ENCODE data around the gene GATA2.
A peak's percentile ranks its signal among the peaks of the same experiment; 100 is the strongest.

GATA2 gene

DNA sequence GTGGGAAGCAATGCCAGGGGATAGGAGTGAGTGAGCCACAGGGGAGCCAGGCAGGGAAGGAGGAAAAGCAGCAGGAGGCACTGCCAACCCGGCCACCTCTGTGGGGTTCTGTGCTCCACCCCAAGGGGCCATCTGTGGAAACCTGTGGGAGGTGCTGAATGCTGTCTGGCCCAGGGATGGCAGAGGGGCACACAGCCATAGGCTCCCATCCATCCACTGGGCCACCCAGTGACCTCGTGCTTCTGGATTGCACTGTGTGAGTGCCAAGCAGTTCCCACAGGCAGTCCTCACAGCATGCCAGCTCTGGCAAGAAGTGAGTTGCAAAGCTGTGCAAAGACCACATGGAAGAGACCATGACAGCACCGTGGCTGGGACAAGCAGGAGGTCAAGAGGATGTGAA is 53.8 kb downstream of the GATA2 start:
- H3K36me3 ChIP-seq (ENCODE audit: control insufficient read depth in 2 of 2, insufficient read depth in 2 of 2, low read length in 2 of 2), result no peaks in the 10 kb centered on the region
- no peak overlapping the region for H3K4me3 ChIP-seq (ENCODE audit: low read length in 2 of 2)
- H3K9me3 ChIP-seq (ENCODE audit: control insufficient read depth in 2 of 2, low read length in 2 of 2), result no peaks in the 10 kb centered on the region
- no peak overlapping the region for H3K27ac ChIP-seq (ENCODE audit: low read length)
- no peaks in the 10 kb centered on the region for H3K4me1 ChIP-seq (ENCODE audit: control insufficient read depth, insufficient read depth, low read length)
- peaks cover 18 to 21% of the 10 kb centered on the region in 2 donors for H3K27me3 ChIP-seq (ENCODE audit: control insufficient read depth in 1 of 2, insufficient read depth in 2 of 2, low read length in 2 of 2)
- H3K9ac ChIP-seq (ENCODE audit: low read length in 2 of 2), result no peak overlapping the region

DNA sequence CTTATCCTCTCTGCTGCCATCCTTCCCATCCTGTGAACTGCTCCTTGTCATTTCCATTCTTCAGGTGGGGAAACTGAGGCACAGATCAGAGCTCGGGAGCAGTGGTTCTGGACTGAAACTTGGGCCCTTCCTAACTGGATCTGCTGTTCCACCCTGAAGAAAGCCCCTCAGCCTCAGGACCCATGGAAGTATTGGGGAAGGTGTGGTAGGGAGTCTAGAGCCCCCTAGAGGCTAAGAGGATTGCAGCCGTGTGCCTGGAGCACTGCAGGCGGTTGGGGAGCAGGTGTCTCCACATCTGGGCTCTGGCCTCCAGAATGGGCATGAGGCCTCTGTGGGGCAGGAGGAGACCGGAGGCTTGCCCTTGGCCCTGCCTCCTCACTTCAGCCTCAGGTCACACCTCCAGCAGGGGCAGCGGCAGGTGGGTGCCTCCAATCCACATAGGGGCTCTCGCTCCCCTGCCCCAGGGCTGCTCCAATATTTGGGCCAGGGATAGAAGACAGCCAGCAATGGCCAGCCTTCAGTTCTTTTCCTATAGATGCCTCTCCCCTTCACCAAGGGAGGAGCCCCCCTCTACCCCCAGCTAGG is 54.4 kb downstream of the GATA2 start:
- Histone ChIP-seq H3K9ac (ENCODE audit: low read length in 2 of 2) (no peak overlapping the region), H3K36me3 (ENCODE audit: control insufficient read depth in 2 of 2, insufficient read depth in 2 of 2, low read length in 2 of 2) (no peaks in the 10 kb centered on the region), H3K4me3 (ENCODE audit: low read length in 2 of 2) (no peak overlapping the region), H3K27ac (ENCODE audit: low read length) (no peak overlapping the region), H3K9me3 (ENCODE audit: control insufficient read depth in 2 of 2, low read length in 2 of 2) (no peaks in the 10 kb centered on the region), H3K4me1 (ENCODE audit: control insufficient read depth, insufficient read depth, low read length) (no peaks in the 10 kb centered on the region), H3K27me3 (ENCODE audit: control insufficient read depth in 1 of 2, insufficient read depth in 2 of 2, low read length in 2 of 2) (peaks cover 24% of the 10 kb centered on the region in 2 donors)

DNA sequence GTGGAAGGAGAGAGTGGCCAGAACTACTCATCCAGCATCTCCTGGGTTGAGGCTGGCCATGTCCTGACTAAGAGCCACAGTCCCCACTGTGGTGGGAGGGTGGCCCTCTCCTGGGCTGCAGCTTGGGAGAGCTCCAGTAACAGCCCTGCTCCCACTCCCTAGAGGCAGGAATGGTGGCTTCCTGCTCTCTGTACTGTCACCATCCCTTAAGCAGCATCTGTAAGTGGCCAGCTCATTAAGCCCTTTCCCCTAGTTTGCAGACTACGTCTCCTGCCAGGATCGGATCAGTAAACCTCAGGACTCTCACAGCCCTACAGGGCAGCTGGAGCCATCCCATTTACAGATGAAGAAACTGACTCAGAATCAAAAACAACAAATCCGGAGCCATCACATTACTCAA is 56.8 kb downstream of the GATA2 start:
- H3K27me3 ChIP-seq (ENCODE audit: control insufficient read depth in 1 of 2, insufficient read depth in 2 of 2, low read length in 2 of 2), result peaks cover 43 to 47% of the 10 kb centered on the region in 2 donors
- no peak overlapping the region for H3K27ac ChIP-seq (ENCODE audit: low read length)
- no peak overlapping the region for H3K4me3 ChIP-seq (ENCODE audit: low read length in 2 of 2)
- no peak overlapping the region for H3K9ac ChIP-seq (ENCODE audit: low read length in 2 of 2)
- no peaks in the 10 kb centered on the region for H3K9me3 ChIP-seq (ENCODE audit: control insufficient read depth in 2 of 2, low read length in 2 of 2)
- H3K36me3 ChIP-seq (ENCODE audit: control insufficient read depth in 2 of 2, insufficient read depth in 2 of 2, low read length in 2 of 2), result no peaks in the 10 kb centered on the region
- peaks cover 4% of the 10 kb centered on the region for H3K4me1 ChIP-seq (ENCODE audit: control insufficient read depth, insufficient read depth, low read length)

DNA sequence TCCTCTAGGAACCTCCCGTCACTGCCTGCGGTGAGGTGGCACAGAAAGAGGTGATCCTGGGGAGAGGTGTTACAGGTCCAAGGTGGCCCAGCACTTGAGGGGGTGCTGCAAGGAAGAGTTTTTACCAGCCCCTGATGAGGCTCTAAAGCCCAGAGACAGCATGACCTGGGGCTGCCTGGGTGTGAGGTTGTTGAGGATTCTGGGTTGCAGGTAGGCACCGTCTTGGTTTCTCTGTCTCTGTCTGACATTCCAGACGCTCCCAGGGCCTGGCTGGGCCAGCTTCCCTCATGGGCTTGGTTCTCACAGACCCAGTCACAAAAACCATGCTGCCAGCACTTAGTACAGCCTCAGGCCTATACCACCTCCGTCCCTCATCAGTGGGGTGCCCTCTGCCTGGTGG is 57.4 kb downstream of the GATA2 start:
- no peaks in the 10 kb centered on the region for H3K9me3 ChIP-seq (ENCODE audit: control insufficient read depth in 2 of 2, low read length in 2 of 2)
- no peak overlapping the region for H3K27ac ChIP-seq (ENCODE audit: low read length)
- H3K36me3 ChIP-seq (ENCODE audit: control insufficient read depth in 2 of 2, insufficient read depth in 2 of 2, low read length in 2 of 2), result no peaks in the 10 kb centered on the region
- peaks cover 4% of the 10 kb centered on the region for H3K4me1 ChIP-seq (ENCODE audit: control insufficient read depth, insufficient read depth, low read length)
- H3K4me3 ChIP-seq (ENCODE audit: low read length in 2 of 2), result no peak overlapping the region
- H3K27me3 ChIP-seq (ENCODE audit: control insufficient read depth in 1 of 2, insufficient read depth in 2 of 2, low read length in 2 of 2), result peaks cover 48 to 50% of the 10 kb centered on the region in 2 donors
- no peak overlapping the region for H3K9ac ChIP-seq (ENCODE audit: low read length in 2 of 2)

- Histone ChIP-seq H3K9me3 (ENCODE audit: control insufficient read depth in 2 of 2, low read length in 2 of 2) (no peaks in the 10 kb centered on the region), H3K4me3 (ENCODE audit: low read length in 2 of 2) (no peak overlapping the region), H3K27ac (ENCODE audit: low read length) (no peak overlapping the region), H3K36me3 (ENCODE audit: control insufficient read depth in 2 of 2, insufficient read depth in 2 of 2, low read length in 2 of 2) (no peaks in the 10 kb centered on the region), H3K4me1 (ENCODE audit: control insufficient read depth, insufficient read depth, low read length) (peaks cover 4% of the 10 kb centered on the region), H3K9ac (ENCODE audit: low read length in 2 of 2) (no peak overlapping the region), H3K27me3 (ENCODE audit: control insufficient read depth in 1 of 2, insufficient read depth in 2 of 2, low read length in 2 of 2) (peaks cover 53% of the 10 kb centered on the region in 2 donors)
Measured at GRCh38 chr3:128435058-128435457, 57.9 kb downstream of the GATA2 start.

- no peak overlapping the region for H3K9ac ChIP-seq (ENCODE audit: low read length in 2 of 2)
- no peaks in the 10 kb centered on the region for H3K9me3 ChIP-seq (ENCODE audit: control insufficient read depth in 2 of 2, low read length in 2 of 2)
- H3K36me3 ChIP-seq (ENCODE audit: control insufficient read depth in 2 of 2, insufficient read depth in 2 of 2, low read length in 2 of 2), result no peaks in the 10 kb centered on the region
- no peak overlapping the region for H3K4me3 ChIP-seq (ENCODE audit: low read length in 2 of 2)
- no peak overlapping the region for H3K27ac ChIP-seq (ENCODE audit: low read length)
- H3K4me1 ChIP-seq (ENCODE audit: control insufficient read depth, insufficient read depth, low read length), result peaks cover 4% of the 10 kb centered on the region
- peaks cover 53% of the 10 kb centered on the region in 2 donors for H3K27me3 ChIP-seq (ENCODE audit: control insufficient read depth in 1 of 2, insufficient read depth in 2 of 2, low read length in 2 of 2)
Measured at GRCh38 chr3:128434524-128434923, 58.5 kb downstream of the GATA2 start.

GRCh38 chr3:128433837-128434165 is 59.2 kb downstream of the GATA2 start:
- Histone ChIP-seq H3K4me1 (ENCODE audit: control insufficient read depth, insufficient read depth, low read length) (peaks cover 4% of the 10 kb centered on the region), H3K4me3 (ENCODE audit: low read length in 2 of 2) (no peak overlapping the region), H3K27me3 (ENCODE audit: control insufficient read depth in 1 of 2, insufficient read depth in 2 of 2, low read length in 2 of 2) (peaks cover 51 to 52% of the 10 kb centered on the region in 2 donors), H3K36me3 (ENCODE audit: control insufficient read depth in 2 of 2, insufficient read depth in 2 of 2, low read length in 2 of 2) (no peaks in the 10 kb centered on the region), H3K9ac (ENCODE audit: low read length in 2 of 2) (no peak overlapping the region), H3K9me3 (ENCODE audit: control insufficient read depth in 2 of 2, low read length in 2 of 2) (no peaks in the 10 kb centered on the region), H3K27ac (ENCODE audit: low read length) (no peak overlapping the region)

DNA sequence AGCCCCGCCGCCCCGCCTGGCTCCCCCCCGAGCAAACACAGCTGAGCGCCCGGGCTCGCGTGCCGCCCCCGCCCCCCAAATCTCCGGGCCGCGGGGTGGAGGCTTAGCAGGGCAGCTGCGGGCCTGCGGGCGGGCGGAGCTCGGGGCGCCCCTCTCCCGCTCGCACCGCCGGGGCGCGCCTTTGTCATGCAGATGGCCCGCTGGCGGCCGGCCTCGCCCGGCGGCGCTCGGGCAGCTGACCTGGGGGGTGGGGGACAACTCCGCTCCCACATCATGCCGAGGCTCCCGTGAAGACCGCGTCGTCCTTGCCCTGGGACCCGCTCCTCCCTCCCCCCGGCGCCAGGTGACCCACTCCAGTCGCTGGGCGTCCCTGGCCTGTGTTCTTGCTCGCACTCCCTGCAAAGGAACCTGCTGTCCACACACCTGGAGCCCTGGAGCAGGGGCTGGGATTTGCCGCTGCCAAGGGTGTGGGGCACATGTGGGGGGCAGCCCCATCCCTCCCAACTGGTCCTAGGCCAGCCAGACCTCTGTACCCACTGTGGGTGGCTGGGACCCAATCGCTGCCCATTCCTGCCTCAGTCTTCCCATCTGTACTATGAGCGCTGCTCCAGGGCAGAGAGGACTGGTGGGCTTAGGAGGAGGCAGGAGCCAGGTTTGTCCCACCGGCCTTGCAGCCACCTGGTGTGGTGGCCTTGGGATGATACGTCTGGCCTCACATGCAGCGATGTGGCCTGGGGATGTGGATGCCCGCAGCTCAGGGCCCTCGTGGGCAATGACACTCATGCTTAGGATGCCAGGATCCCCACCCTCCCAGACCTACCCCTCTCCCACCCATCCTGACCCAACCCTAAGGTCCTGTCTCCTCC is 59.8 kb downstream of the GATA2 start:
- Histone ChIP-seq H3K9me3 (ENCODE audit: control insufficient read depth in 2 of 2, low read length in 2 of 2) (no peaks in the 10 kb centered on the region), H3K4me1 (ENCODE audit: control insufficient read depth, insufficient read depth, low read length) (peaks cover 4% of the 10 kb centered on the region), H3K27ac (ENCODE audit: low read length) (no peak overlapping the region), H3K4me3 (ENCODE audit: low read length in 2 of 2) (peak overlapping the region in 1 of 2 donors; percentile 29), H3K9ac (ENCODE audit: low read length in 2 of 2) (no peak overlapping the region), H3K27me3 (ENCODE audit: control insufficient read depth in 1 of 2, insufficient read depth in 2 of 2, low read length in 2 of 2) (peaks cover 48 to 53% of the 10 kb centered on the region in 2 donors), H3K36me3 (ENCODE audit: control insufficient read depth in 2 of 2, insufficient read depth in 2 of 2, low read length in 2 of 2) (no peaks in the 10 kb centered on the region)

GRCh38 chr3:128432301-128432970 is 60.6 kb downstream of the GATA2 start:
- peaks cover 47 to 58% of the 10 kb centered on the region in 2 donors for H3K27me3 ChIP-seq (ENCODE audit: control insufficient read depth in 1 of 2, insufficient read depth in 2 of 2, low read length in 2 of 2)
- H3K36me3 ChIP-seq (ENCODE audit: control insufficient read depth in 2 of 2, insufficient read depth in 2 of 2, low read length in 2 of 2), result no peaks in the 10 kb centered on the region
- no peak overlapping the region for H3K4me3 ChIP-seq (ENCODE audit: low read length in 2 of 2)
- no peak overlapping the region for H3K9ac ChIP-seq (ENCODE audit: low read length in 2 of 2)
- peaks cover 4% of the 10 kb centered on the region for H3K4me1 ChIP-seq (ENCODE audit: control insufficient read depth, insufficient read depth, low read length)
- H3K27ac ChIP-seq (ENCODE audit: low read length), result no peak overlapping the region
- no peaks in the 10 kb centered on the region for H3K9me3 ChIP-seq (ENCODE audit: control insufficient read depth in 2 of 2, low read length in 2 of 2)

GRCh38 chr3:128431803-128432300 is 61.1 kb downstream of the GATA2 start:
- H3K4me3 ChIP-seq (ENCODE audit: low read length in 2 of 2), result no peak overlapping the region
- no peaks in the 10 kb centered on the region for H3K36me3 ChIP-seq (ENCODE audit: control insufficient read depth in 2 of 2, insufficient read depth in 2 of 2, low read length in 2 of 2)
- no peak overlapping the region for H3K27ac ChIP-seq (ENCODE audit: low read length)
- no peaks in the 10 kb centered on the region for H3K9me3 ChIP-seq (ENCODE audit: control insufficient read depth in 2 of 2, low read length in 2 of 2)
- H3K9ac ChIP-seq (ENCODE audit: low read length in 2 of 2), result no peak overlapping the region
- peaks cover 47 to 63% of the 10 kb centered on the region in 2 donors for H3K27me3 ChIP-seq (ENCODE audit: control insufficient read depth in 1 of 2, insufficient read depth in 2 of 2, low read length in 2 of 2)
- peaks cover 4% of the 10 kb centered on the region for H3K4me1 ChIP-seq (ENCODE audit: control insufficient read depth, insufficient read depth, low read length)

All from stomach smooth muscle (tissue), 2 donors.